Kidney epithelial cell (primary cell): ENCODE data around the gene ATP10B. TPM values are rescaled to one million over a fixed set of nuclear protein-coding genes. Genes with fewer than 3 reads are reported as not detected.

Experiments
- DNase-seq: peaks from one replicate; pipeline ENCODE4 v3.0.0-alpha.2; 2010; ENCODE audit warnings: low read depth
- H3K27me3 ChIP-seq: 2 replicates; pipeline ENCODE4 v1.6.0; 2011; ENCODE audit warnings: low read length; ENCODE audit not compliant: control insufficient read depth, insufficient read depth
- H3K36me3 ChIP-seq: 2 replicates; pipeline ENCODE4 v1.5.1; 2011; ENCODE audit warnings: low read length; ENCODE audit not compliant: control insufficient read depth, insufficient read depth
- H3K4me3 ChIP-seq: 2 replicates; pipeline ENCODE4 v1.5.1; 2011; ENCODE audit warnings: low read depth, mild to moderate bottlenecking, control low read depth, low read length
- total RNA-seq: library from RNA; depleted of rRNA; stranded (reverse); fragments of >200 nt; gene quantifications from 2 replicates; pipeline ENCODE4 v1.2.3, GENCODE V29; 2015
- TF ChIP-seq, protein P1 (sequence below): IDR thresholded peaks from 2 replicates; pipeline ENCODE4 v1.5.1; 2011; ENCODE audit warnings: mild to moderate bottlenecking, moderate library complexity, low read length, control low read depth, inconsistent platforms; ENCODE audit not compliant: insufficient read depth, poor library complexity, severe bottlenecking

ATP10B gene
- total RNA-seq, 1 donor from 2014 or later: not detected

DNA sequence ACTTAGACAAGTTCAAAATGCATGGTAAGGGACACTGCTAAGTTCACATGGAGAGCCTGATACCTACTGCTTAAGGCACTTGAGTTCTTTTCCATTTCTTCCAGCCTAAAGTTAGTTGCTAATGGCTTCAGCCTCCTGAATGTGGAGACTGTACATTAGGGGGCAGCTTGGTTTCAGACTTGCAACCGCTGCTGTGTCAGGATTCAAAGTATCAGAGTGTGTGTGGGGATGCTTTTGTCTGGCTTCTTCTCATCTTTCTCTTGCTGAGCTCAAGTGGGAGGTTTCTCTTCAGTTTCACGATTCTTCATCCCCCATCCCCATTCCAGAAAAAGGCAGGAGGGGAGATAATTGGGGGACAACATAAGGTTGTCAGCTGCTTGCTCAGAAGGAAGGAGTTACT is 49.4 kb downstream of the ATP10B start:
- no peak for DNase-seq
- TF ChIP-seq, protein P1, sequence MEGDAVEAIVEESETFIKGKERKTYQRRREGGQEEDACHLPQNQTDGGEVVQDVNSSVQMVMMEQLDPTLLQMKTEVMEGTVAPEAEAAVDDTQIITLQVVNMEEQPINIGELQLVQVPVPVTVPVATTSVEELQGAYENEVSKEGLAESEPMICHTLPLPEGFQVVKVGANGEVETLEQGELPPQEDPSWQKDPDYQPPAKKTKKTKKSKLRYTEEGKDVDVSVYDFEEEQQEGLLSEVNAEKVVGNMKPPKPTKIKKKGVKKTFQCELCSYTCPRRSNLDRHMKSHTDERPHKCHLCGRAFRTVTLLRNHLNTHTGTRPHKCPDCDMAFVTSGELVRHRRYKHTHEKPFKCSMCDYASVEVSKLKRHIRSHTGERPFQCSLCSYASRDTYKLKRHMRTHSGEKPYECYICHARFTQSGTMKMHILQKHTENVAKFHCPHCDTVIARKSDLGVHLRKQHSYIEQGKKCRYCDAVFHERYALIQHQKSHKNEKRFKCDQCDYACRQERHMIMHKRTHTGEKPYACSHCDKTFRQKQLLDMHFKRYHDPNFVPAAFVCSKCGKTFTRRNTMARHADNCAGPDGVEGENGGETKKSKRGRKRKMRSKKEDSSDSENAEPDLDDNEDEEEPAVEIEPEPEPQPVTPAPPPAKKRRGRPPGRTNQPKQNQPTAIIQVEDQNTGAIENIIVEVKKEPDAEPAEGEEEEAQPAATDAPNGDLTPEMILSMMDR: peak; percentile 39
- H3K36me3 ChIP-seq: no peaks in the 10 kb centered on the region
- no peak overlapping the region for H3K4me3 ChIP-seq
- H3K27me3 ChIP-seq: no peaks in the 10 kb centered on the region

DNA sequence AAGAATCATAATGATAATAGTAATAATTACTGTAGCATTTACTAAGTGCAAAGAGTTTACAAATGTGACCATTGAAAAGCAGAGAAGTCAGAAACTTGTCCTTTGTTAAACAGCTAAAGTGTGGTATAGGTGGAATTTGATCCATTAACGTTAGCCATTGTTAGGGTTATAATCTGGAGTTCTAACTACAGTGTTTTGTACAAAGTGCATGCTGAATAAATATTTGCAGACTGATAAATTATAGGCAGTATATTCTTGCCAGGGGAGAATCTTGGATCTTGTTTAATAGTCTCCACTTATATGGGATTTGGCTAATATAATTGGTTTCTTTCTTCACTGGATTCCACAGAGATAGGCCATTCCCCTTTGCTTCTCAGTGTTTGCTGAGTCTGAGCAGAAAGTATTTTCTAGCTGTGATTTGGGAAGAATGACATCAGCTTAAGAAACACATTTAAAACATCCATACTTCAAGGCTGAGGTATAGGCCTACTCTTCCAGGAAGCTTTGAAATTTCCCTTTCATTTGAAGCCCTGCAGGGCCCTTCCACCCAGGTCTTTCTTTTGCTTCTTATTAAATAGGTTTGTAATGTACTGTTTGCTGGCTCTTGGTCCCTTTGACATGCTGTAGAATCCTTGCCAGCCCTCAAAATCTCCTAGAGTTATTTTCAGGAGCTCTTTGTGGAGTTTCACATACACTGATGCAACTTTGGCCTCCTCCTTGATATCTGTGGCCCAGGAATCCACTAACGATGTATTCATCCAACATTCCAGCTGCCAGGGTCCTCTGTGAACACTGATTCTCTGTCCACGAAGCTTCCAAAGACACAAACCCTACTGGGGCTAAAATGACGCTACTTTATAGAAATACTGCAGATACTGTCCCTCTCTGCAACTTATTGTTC is 51.4 kb downstream of the ATP10B start:
- Histone ChIP-seq H3K27me3 (no peaks in the 10 kb centered on the region), H3K36me3 (no peaks in the 10 kb centered on the region), H3K4me3 (no peak overlapping the region)
- TF ChIP-seq, protein P1: no peak
- no peak for DNase-seq

DNA sequence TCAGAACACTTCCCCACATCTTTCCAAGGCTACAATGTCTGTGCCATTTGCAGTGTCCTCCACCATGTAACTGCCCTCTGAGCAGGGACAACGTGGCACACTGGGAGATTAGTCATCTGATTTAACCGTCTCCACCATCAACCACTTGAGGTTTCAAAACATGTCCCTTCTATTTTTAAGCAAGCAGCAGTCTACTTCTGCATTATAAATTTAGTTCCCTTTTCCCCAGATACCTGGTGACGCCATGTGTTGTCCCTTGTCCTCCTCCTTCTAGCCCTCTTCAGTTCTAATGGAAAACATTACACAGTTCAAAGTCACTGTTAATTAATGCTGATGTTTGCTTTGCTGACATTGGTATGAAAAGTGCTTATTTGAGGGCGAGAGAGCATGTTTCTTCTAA is 52.8 kb downstream of the ATP10B start:
- TF ChIP-seq, protein P1: no peak
- H3K4me3 ChIP-seq: no peak overlapping the region
- no peak for DNase-seq
- H3K27me3 ChIP-seq: no peaks in the 10 kb centered on the region
- H3K36me3 ChIP-seq: no peaks in the 10 kb centered on the region

DNA sequence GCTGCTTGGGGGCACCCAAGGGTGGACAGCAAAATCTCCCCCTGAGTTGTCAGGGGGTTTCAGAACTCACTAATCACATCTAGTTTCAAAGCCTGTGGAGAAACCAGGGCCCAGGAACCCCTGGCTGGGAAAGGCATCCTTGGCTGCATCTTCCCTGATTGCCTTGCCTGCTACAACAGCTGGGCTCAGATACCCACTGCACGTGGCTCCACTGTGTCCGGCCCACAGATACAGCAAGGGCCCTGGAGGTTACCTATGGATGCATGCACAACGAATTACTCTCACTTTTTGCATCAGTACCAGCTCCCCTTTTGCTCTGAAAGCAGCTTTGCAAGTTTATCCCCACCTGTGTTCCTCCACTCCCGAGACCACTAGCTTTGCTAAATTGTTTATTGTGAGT is 55.0 kb downstream of the ATP10B start:
- Histone ChIP-seq H3K36me3 (no peaks in the 10 kb centered on the region), H3K4me3 (no peak overlapping the region), H3K27me3 (no peaks in the 10 kb centered on the region)
- TF ChIP-seq, protein P1: no peak
- DNase-seq: no peak

DNA sequence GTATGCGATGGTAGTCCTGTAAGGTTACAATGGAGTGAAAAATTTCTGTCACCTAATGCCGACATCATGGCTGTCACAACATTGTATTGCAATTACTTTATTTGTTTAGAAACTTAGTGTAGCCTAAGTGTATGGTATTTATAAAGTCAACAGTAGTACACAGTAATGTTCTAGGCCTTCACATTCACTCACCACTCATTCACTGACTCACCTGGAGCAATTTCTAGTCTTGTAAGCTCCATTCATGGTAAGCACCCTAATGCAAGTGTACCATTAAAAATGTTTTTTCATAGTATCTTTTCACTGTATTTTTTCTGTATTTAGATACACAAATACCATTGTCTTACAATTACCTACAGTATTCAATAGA is 58.5 kb downstream of the ATP10B start:
- Histone ChIP-seq H3K4me3 (no peak overlapping the region), H3K27me3 (no peaks in the 10 kb centered on the region), H3K36me3 (no peaks in the 10 kb centered on the region)
- TF ChIP-seq, protein P1: no peak
- no peak for DNase-seq
